ENCODE data around the gene DCBLD1. TPM values are rescaled to one million over a fixed set of nuclear protein-coding genes. Genes with fewer than 3 reads are reported as not detected.

The DCBLD1 gene
- total and polyA plus RNA-seq, 4 donors = 2.7 to 10.4 (median 4.4) TPM

- H3K27me3 ChIP-seq (ENCODE audit: control insufficient read depth in 4 of 4, insufficient read depth in 4 of 4, low read length in 3 of 4) = no peaks in the 10 kb centered on the region
- H3K27ac ChIP-seq (ENCODE audit: low read depth in 1 of 2, low read length in 2 of 2) = no peak overlapping the region
- no peak overlapping the region for H3K9ac ChIP-seq (ENCODE audit: low read depth in 1 of 2, low read length in 2 of 2)
- DNase-seq (ENCODE audit: low spot score) = no peak
- WGBS = 95% methylated on average over 2 of the region's 2 CpGs
- peaks cover 0 to 3% (median 0%) of the 10 kb centered on the region in 4 donors for H3K36me3 ChIP-seq (ENCODE audit: control insufficient read depth in 4 of 4, insufficient read depth in 3 of 4, low read depth in 1 of 4, low read length in 3 of 4)
- H3K9me3 ChIP-seq (ENCODE audit: control insufficient read depth in 4 of 4, low read length in 3 of 4) = no peaks in the 10 kb centered on the region
- H3K4me1 ChIP-seq (ENCODE audit: control insufficient read depth in 4 of 4, insufficient read depth in 4 of 4, low read length in 3 of 4) = peaks cover 0 to 9% (median 6%) of the 10 kb centered on the region in 4 donors
- no peak for TF ChIP-seq ZBTB33 (IDR thresholded peaks at IDR 0.05)
- no peak for TF ChIP-seq SP1 (IDR thresholded peaks at IDR 0.05)
- no peak for TF ChIP-seq FOXA1 (IDR thresholded peaks at IDR 0.05)
- H3K4me3 ChIP-seq (ENCODE audit: low read depth in 1 of 3, low read length in 3 of 3) = no peak overlapping the region
Observed at GRCh38 chr6:117489003-117489402, 6.5 kb downstream of the DCBLD1 start.

GRCh38 chr6:117491916-117492315, 9.4 kb downstream of the DCBLD1 start:
- H3K27me3 ChIP-seq (ENCODE audit: control insufficient read depth in 4 of 4, insufficient read depth in 4 of 4, low read length in 3 of 4) = no peaks in the 10 kb centered on the region
- WGBS = 93% methylated on average over 5 of the region's 5 CpGs
- no peak overlapping the region for H3K9ac ChIP-seq (ENCODE audit: low read depth in 1 of 2, low read length in 2 of 2)
- no peak for DNase-seq (ENCODE audit: low spot score)
- no peak overlapping the region for H3K27ac ChIP-seq (ENCODE audit: low read depth in 1 of 2, low read length in 2 of 2)
- H3K36me3 ChIP-seq (ENCODE audit: control insufficient read depth in 4 of 4, insufficient read depth in 3 of 4, low read depth in 1 of 4, low read length in 3 of 4) = no peaks in the 10 kb centered on the region
- H3K4me3 ChIP-seq (ENCODE audit: low read depth in 1 of 3, low read length in 3 of 3) = no peak overlapping the region
- TF ChIP-seq ATF3 (IDR thresholded peaks at IDR 0.05) (no peak), REST (IDR thresholded peaks at IDR 0.05) (no peak), TAF1 (conservative IDR thresholded peaks at IDR 0.05) (no peak), JUND (IDR thresholded peaks at IDR 0.05) (no peak), HNF4G (IDR thresholded peaks at IDR 0.05) (no peak), ZBTB33 (IDR thresholded peaks at IDR 0.05) (no peak), RAD21 (IDR thresholded peaks at IDR 0.05) (no peak), MAX (IDR thresholded peaks at IDR 0.05) (no peak), FOXA2 (IDR thresholded peaks at IDR 0.05) (no peak), YY1 (IDR thresholded peaks at IDR 0.05) (no peak), FOXA1 (IDR thresholded peaks at IDR 0.05) (no peak), HNF4A (conservative IDR thresholded peaks at IDR 0.05) (no peak), SP1 (IDR thresholded peaks at IDR 0.05) (no peak), EGR1 (IDR thresholded peaks at IDR 0.05; ENCODE audit: low read depth in 2 of 2) (no peak), GABPA (IDR thresholded peaks at IDR 0.05 in 1 of 2, conservative IDR thresholded peaks at IDR 0.05 in 1 of 2) (no peak), RXRA (IDR thresholded peaks at IDR 0.05) (no peak)
- H3K9me3 ChIP-seq (ENCODE audit: control insufficient read depth in 4 of 4, low read length in 3 of 4) = no peaks in the 10 kb centered on the region
- H3K4me1 ChIP-seq (ENCODE audit: control insufficient read depth in 4 of 4, insufficient read depth in 4 of 4, low read length in 3 of 4) = peaks cover 0 to 9% (median 6%) of the 10 kb centered on the region in 4 donors

Data from liver (tissue), 9 donors.